HG02571 (cell line): ENCODE results near the gene RND3.

Experiments
- ATAC-seq: cut with Tn5 transposase; IDR thresholded peaks from one replicate; pipeline ENCODE4 v1.9.1; 2021; ENCODE audit warnings: mild to moderate bottlenecking, moderate library complexity; ENCODE audit not compliant: unreplicated experiment

RND3 gene, protein sequence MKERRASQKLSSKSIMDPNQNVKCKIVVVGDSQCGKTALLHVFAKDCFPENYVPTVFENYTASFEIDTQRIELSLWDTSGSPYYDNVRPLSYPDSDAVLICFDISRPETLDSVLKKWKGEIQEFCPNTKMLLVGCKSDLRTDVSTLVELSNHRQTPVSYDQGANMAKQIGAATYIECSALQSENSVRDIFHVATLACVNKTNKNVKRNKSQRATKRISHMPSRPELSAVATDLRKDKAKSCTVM

DNA sequence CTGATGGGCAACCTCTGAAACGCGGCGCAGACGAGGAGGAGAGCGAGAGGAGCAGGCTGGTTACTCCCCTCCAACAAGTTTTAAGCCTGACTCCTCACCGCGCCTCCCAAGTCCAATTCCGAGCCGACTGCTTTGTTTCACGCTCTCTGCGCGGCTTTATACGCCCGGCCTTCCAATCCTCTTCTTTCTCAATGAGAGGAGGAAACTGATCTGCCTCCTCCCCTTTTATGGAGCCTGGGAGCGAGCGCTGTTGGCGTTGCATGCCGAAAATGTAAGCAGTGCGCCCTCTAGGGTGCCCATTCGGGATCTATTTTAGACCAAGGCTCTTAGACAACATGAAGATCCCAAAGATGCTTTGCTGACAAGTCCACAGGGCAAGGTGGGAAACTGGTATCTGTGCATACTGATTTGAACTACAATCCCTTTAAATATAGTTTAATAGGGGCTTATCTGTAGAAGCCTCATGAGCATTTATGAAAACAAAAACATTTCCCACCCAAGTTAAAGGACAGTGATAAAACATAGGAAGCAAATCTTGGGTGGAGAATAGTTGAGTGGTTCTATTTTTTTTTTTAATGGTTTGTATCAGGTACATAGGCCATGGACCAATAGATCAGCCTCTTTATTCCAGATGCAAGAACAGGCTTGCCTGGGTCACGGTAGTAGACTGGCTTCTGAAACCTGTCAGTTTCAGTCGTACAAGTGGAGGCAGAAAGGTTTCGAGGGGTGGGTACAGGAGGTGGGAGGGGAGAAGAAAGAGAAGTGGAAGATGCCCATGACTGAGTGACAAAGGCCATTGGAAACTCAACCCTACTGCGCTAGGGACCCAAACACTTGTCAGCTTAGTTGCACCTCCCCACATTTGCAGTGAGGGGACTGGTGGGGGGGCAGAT, at the start of gene RND3:
RND3 (minus strand) TSS at position 131 of the 893 bp plus-strand sequence. CDS start 250 bp downstream, outside the sequence.
- ATAC-seq = peak; percentile 70

DNA sequence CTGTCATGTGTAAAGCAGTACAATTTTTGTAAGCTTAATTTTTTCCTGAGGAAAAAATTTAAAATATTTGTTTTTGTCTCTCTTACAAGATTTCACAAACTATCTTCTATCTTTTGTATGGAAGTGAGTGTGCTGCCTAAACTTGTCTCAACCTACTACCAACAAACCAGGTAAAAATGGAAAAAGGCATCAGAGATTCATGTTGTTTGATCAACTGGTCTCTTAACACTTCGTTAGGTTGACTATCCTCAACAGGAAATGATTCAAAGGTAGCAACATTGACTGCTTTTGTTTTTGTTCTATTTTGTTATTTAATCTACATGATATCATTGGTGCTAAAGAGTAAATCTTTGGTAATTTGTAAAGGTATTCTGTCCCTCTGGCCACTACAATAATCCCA, 47.7 kb upstream of the RND3 start:
- no peak for ATAC-seq

DNA sequence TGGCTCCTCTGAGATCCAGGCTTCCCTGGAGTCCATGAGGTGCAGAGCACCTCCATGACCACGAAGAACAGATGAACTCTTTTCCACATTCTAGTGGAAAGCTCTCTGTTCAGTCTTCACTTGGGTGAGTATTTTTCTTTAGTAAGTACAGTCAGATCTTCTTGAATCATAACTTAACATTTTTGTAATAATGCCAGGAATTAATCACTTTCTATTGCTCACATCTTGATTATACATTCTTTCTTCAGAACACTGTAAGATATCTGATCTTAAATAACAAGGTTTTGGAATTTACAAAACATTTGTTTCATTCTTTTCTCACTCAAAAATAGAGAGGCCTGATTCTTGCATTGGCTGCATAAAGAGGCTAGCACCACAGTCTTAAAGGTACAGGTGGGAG, 45.4 kb upstream of the RND3 start:
- no peak for ATAC-seq

DNA sequence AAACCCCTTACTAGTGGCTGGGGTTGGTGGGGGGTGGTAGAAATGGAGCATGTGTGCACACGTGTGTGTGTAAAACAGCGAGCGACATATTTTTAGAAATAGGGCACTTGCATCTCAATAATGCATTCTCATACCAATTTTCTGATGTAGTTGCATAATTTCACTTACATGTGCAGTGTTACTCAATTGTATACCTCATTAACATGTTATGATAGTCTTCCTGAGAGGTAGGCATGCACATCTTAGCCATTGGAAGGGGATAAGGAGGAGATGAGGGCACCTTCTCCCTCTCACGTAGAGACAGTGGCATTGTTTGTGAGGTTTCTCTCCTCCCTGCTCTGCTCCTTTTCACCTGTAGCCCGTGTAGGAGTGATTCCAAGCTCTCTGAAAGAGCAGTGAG, 44.6 kb upstream of the RND3 start:
- ATAC-seq = no peak

DNA sequence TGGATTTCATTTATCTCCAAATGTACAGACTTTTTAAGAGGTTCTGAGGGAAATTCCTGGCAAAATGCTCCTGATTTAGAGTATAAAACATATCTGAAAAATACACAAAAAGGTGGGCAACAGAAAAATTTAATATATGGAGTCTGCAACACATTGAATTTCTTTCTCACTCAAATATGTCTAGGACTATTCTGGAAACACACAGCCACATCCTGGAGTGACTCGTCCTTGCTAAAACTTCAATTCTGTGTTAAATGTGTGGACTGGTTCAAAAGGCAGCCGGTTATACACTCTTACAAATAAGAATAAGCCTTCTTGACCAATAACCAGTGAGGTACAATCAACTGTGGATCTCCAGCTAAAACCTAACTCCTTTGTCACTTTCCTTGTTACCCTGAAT, 44.1 kb upstream of the RND3 start:
- no peak for ATAC-seq

DNA sequence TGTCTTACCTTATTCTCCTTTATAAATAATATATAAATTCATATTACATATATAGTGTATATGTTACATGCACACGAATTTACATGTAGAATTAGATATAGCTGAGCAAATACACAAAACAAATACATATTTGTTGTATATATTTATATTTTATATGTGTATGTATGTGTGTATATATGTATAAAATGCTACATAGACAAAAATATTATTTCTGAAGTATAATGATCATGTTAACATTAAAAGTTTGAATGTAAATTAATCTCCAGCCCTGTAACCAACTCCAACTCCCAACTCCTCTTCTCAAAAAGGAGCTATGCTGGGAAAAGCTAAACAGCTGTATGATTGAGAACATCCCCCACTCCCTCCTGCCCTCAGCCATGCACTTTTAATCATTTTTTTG, 42.7 kb upstream of the RND3 start:
- no peak for ATAC-seq

DNA sequence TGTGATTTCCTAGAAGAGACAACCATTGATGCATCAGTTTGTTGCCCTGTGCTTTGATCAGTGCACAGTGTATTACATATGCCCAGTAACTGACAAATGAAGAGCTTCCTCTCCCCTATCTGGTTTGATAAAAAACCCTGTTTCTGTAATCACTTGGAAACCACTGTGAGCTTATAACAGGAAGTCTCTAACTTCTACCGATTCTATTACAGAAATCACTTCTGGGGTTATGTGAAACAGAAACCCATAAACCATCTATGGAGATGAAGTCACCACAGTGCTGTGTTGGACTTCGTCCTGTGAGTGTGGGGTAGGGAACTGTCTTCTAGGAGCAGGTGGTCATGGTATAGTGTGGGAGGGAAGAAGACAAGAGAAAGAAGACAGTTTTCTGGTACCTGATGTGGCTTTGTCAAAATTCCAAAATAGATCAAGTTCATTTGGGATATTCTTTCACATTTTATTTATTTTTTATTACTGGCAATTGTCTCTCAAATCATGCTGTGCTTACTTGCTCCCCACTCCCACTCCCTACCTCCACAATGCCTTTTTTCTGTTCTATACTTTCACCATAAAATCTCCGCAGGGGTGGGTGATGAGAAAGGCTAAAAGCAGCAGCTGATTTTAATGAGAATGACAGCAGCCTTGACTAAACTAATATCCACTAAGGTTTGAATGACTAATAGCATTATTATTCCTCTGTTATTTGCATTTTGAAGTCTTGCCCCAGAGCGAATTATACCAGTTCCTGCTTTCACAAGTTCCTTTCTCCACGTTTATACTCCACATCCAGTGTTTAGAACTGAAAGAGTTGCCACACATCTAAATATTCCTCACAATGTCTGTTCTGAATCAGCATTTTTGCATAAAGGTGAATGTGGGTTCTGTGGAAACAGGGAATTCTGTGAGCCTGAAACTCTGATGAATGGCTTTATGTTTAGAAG, 41.7 kb upstream of the RND3 start:
- peak; percentile 93 for ATAC-seq

DNA sequence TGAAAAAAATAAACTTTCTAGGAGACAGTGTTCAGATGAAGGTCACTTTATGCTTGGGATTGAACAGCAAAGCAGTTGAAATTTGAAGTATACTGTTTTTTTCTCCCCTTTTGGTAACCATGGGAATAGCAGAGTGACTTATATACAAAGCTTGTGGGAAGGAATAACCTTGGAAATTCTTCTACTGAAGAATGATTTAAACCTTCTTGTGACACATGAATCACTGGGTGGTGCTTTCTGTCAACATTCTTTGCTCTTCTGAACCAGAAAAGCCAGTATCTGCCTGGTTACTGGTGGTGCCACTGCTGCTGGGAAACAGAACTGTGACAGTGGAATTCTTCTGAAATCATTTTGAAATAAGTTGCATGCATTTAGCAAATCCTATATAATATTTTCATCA, 39.4 kb upstream of the RND3 start:
- ATAC-seq = no peak

DNA sequence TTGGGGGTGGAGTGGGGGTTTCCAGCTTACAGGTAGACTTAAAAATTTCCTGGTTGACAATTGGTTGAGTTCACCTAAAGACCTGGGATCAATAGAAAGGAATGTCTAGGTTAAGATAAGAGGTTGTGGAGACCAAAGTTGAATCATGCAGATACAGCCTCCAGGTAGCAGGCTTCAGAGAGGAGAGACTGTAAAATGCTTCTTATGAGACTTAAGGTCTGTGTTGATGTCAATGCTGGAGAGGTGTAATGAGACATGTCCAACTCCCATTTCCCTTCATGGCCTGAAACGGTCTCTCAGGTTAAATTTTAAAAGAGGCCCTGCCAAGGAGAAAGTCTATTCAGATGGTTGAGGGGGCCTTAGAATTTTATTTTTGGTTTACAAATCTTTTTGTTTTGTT, 38.5 kb upstream of the RND3 start:
- no peak for ATAC-seq

DNA sequence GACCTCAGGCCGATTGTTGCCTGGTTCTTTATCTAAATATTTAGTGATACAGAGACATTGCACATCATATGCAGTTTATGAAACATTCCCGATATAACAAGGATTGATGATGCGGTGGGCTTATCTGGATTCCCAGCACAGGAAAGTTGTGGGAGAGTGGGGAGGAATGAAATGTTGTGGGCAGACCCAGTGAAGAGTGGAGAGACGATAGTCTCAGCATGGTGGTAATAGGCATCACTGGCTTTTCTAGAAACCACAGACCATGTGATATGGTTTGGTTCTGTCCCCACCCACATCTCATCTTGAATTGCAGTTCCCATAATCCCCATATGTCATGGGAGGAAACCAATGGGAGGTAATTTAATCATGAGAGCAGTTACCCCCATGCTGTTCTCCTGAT, 34.8 kb upstream of the RND3 start:
- no peak for ATAC-seq

DNA sequence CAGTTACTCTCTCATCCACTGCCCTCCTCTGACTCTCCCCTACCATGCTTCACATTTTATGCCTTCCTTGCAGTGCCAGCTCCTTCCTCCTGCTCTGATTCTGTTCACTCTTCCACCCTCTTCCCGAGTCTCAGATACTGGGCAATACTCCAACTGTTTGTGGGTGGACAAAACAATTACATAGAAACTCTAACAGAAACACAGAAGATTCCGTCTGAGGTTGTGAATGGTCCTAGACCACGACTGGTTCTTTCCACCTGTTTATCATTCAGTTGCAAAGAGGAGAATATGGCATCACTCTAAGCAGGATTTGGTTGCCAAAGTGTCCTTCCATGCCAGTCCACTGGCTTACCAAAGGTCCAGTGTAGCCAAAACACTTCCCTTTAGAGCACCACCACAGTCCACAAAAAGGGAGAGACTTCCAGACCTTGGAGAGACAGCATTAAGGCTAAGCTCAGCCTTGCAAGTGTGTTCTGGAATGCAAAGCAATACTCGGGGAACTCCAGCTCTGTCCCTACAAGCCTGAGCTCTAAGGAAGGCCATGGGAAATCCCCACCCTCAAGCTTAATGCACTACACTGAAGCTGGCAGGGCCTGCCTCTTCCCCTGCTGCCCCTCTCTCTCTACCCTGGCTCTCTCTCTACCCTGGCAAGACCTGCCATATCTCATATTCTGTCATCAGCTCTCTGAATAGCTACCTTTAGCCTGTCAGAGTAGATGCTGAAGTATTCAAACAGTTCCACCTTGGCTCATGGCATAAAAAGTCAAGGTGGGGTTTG, 33.6 kb upstream of the RND3 start:
- no peak for ATAC-seq

DNA sequence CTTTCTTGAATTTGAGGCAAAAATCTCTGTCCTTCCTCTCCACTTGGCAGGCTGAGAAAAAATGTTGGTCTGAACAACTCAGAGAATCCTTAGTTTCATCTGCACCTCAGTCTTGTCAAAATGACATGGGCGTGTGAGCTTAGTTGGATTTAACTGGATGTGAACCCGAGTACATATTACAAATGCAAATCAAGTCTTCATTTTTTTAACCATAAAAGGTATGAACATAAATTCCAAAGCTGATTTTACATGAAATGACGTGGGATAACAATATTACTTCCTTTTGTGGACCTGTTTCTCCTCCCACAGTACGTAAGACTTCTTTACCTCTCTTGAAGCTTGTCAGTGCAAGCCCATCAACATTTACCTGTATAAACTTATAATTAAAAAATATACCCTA, 32.6 kb upstream of the RND3 start:
- no peak for ATAC-seq

DNA sequence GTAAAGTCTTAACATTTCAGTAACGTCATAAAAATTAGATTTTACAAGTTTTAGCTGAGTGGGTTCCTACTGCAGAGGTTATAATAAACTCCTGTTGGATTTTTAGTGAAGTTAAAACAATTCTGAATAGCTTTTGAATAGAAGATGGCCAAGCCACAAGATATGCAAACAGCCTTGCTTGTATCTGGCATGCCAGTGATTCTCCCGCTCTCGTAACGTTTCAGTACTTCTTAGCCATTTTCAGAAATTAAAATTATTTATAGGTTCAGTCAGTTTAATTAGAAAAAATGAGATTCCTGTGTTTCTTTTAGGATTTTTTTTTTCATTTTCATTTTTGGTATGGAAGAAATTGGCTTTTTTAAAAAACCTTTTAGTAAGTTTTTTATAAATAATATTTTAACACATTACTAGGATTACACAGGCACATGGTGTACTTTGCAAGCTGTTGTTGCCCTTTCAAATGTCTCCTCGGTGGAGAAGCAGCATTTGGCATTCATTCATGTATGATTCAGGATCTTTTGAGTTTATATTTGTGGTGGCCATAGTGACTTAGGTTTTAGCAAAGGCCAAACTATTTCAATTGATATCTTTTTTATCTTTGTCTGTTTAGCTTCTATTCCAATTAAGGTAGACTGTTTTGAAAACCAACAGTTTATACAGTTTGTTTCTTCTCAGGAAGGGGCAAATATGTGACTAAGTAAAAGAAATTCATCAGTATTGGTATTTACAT, 30.6 kb upstream of the RND3 start:
- ATAC-seq = no peak

DNA sequence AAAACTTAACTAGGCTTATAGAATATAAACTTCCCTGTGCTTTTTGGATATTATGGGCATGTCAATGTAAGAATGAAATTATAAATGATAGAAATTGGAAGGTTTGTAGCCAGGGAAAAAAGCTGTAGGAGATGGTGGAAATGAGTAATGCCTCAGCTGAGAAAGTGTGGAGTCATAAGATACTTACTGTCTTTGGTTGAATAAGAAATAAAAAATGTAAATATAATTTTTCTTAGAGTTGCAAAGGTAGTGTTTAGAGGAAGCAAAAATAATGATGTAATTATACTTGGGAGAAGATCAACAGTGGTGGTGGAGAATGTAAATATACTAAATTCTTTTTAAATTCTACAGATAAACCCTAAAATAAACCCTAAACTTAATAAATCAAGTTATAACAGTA, 26.2 kb upstream of the RND3 start:
- no peak for ATAC-seq

DNA sequence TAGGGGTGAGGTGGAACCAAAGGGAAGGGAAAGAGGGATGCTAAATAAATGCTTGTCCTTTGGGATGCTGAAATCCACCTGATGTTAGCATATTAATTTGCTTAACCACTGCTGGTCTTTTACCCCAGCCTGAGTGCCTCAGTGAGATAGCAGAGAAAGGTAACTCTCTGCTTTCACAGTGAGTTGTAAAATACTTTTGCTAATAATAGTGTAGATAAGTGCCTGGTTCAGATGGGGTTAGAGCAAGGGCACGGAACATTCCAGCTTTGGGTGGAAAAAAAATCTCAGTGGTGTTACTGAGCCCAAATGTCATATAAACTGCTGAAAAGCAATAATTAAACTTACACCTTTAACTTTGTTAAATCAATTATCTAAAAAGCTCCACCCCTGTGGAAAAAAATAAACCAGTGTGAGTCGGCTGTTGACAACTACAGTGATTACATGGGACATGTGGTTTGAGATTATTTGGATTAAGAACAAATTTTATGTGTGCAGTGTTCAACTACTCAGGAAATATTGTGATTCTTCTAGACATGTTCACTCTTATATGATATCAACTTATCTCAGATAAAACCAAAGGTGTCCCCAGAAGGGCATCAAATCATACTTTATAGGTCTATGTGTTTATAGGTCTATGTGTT, 21.1 kb upstream of the RND3 start:
- no peak for ATAC-seq

DNA sequence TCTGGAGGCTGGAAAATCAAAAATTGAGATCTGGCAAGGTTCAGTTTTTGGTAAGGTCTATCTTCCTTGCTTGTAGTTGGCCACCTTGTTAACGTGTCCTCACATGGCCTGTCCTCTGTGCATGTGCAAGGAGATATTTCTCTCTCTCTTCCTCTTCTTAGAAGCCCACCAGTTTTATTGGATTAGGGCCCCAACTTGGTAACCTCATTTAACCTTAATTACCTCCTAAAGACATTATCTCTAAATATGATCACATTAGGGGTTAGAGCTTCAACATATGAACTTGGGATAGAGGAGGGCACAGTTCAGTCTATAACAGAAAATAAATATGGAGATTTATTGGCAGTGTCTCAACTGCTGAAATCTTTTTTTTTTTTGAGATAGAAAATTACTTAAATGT, 19.6 kb upstream of the RND3 start:
- ATAC-seq = no peak

DNA sequence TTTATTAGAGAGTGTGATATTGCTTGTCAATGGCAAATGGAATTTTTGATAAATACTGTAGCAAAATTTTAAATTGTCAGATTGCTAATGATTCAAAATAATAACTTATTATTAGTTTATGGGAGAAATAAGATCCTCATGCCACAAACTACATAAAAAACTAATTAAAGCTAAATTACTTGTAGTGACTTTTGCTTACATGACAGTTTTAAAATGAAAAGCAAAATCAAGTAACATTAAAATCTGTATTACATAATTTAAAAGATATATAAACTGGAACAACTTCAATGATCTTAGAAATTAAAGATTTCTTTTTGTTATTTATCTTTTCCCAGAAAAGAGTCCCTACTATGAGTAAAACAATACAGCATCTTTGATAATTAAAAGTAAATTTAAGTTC, 17.7 kb upstream of the RND3 start:
- no peak for ATAC-seq

DNA sequence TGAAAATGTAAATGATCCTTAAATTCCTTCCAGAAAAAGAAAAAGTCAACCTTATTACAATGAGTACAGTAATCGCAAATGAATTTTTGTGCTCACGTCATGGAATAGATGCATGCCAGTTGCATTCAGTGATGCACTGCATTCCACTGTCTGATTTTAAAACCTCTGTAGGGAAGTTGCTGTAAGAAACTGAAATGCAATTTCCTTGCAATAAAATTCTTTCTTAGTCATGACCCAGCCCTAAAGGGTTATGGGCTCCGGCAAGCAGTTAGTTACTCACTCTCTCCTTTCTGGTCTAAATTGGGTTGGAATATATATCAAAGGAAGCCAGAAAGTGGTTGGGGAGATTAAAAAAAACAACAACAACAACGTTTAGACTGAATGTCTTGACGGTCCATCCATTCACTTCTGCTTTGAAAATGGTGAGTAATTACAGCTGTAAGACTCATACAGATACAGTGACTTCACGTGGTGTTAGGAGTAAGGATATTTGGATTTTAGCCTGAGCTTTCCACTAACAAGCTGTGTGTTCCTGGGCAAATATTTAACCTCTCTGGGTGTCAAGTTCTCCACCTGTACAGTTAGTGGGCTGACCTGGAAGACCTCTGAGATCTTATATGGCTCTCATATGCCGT, 8.6 kb upstream of the RND3 start:
- no peak for ATAC-seq

DNA sequence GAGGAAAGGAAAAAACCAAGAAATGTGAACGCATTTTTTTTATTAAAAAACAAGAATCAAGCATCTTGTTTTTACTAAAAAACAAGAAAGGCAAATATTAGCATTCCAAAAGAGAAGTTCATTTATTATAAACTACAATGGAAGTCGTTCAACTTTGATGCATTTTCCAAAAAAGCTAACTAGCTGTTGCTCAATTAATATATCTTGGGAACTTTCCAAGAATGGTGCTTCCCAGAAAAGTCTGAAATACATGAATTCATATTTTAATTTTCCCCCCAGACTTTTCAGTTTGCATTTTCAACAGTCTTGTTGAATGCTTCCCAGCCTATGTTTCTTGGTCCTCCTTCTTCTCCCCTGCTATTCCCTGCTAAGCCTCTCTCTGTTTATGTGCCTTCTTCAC, 7.5 kb upstream of the RND3 start:
- ATAC-seq = no peak
